ENCODE measurements around the gene RAVER2. TPM values are rescaled to one million over a fixed set of nuclear protein-coding genes. Genes with fewer than 3 reads are reported as not detected.

The RAVER2 gene, protein sequence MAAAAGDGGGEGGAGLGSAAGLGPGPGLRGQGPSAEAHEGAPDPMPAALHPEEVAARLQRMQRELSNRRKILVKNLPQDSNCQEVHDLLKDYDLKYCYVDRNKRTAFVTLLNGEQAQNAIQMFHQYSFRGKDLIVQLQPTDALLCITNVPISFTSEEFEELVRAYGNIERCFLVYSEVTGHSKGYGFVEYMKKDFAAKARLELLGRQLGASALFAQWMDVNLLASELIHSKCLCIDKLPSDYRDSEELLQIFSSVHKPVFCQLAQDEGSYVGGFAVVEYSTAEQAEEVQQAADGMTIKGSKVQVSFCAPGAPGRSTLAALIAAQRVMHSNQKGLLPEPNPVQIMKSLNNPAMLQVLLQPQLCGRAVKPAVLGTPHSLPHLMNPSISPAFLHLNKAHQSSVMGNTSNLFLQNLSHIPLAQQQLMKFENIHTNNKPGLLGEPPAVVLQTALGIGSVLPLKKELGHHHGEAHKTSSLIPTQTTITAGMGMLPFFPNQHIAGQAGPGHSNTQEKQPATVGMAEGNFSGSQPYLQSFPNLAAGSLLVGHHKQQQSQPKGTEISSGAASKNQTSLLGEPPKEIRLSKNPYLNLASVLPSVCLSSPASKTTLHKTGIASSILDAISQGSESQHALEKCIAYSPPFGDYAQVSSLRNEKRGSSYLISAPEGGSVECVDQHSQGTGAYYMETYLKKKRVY
- total RNA-seq (2014; rRNA removed; shearing (Covaris generic)) (not detected in 2 replicates), total RNA-seq (2022) (0.08 and 0.11 TPM in 2 replicates), Bru-seq, nascent RNA (percentile 20 among the genes with signal in this experiment), BruChase-seq, experiment 1, labeled RNA remaining after a 6-hour chase (percentile 17 among the genes with signal in this experiment), BruChase-seq, experiment 2, labeled RNA remaining after a 2-hour chase (percentile 21 among the genes with signal in this experiment)
- long read RNA-seq, result 0 reads

DNA sequence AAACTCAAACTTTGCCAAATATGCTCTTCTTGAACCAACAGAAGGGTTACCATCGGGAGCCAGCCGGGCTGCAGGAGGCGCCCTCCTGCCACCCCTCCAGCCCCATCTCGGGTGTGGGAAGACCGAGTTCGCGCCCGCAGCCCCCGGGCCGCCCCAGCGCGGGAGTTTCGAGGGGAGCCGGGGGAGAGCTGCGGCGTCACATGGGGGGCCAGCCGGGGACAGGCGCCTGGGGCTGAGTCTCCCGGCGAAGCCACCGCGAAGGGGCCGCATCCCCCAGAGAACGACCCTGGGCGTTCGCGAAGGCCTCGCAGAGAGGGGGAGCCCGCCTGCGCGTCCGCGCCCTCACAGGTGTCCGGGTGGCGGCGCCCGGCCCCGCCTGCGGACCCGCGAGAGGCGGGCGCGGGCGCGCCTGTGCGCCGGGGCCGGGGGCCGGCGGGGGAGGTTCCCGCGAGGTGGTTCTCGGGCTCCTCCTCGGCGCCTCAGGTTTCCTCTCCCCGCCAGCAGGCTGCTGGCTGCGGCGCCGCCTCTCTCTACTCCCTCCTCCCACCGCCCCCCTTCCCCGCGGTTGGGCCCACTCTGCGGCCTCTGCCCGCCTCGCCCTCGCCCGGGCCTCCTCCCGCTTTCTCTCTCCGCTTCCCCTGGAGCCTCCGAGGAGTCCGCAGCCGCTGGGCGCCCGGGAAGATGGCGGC, at the start of gene RAVER2:
Gene RAVER2, plus strand, starts transcription at position 584 of the 689 bp plus-strand sequence. Its CDS starts 98 bp downstream, at position 682.
- no peak within 1 kb of the TSS for H3K27ac ChIP-seq (ENCODE audit: low read depth, low read length, poor library complexity, severe bottlenecking)
- intact Hi-C loops (cut with micrococcal nuclease; ENCODE audit: unreplicated experiment), result no loop called here
- H4K20me1 ChIP-seq (ENCODE audit: insufficient read depth, low read length), result no peaks in the 10 kb centered on the region
- no peak within 1 kb of the TSS for H2AFZ ChIP-seq (ENCODE audit: low read length)
- BruUV-seq (replicated peaks), result no TSS peak
- ChIA-PET CTCF (ENCODE audit: unreplicated experiment) (no interaction called here), POLR2A (no interaction called here)
- no peaks in the 10 kb centered on the region for H3K4me1 ChIP-seq (ENCODE audit: insufficient read depth, low read length, poor library complexity, severe bottlenecking)
- H3K4me3 ChIP-seq (ENCODE audit: low read depth, low read length, poor library complexity, severe bottlenecking), result no peak within 1 kb of the TSS
- no peak for TF ChIP-seq EZH2phosphoT487 (IDR thresholded peaks at IDR 0.05; ENCODE audit: borderline replicate concordance, low read depth, low read length)
- TF ChIP-seq, protein P1, sequence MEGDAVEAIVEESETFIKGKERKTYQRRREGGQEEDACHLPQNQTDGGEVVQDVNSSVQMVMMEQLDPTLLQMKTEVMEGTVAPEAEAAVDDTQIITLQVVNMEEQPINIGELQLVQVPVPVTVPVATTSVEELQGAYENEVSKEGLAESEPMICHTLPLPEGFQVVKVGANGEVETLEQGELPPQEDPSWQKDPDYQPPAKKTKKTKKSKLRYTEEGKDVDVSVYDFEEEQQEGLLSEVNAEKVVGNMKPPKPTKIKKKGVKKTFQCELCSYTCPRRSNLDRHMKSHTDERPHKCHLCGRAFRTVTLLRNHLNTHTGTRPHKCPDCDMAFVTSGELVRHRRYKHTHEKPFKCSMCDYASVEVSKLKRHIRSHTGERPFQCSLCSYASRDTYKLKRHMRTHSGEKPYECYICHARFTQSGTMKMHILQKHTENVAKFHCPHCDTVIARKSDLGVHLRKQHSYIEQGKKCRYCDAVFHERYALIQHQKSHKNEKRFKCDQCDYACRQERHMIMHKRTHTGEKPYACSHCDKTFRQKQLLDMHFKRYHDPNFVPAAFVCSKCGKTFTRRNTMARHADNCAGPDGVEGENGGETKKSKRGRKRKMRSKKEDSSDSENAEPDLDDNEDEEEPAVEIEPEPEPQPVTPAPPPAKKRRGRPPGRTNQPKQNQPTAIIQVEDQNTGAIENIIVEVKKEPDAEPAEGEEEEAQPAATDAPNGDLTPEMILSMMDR (conservative IDR thresholded peaks at IDR 0.05; ENCODE audit: low read length), result 0 out of 2 replicates have a peak, but pooled peaks have one; percentile 11
- no peaks in the 10 kb centered on the region for H3K9me3 ChIP-seq (ENCODE audit: low read length)
- no peak within 1 kb of the TSS for H3K4me2 ChIP-seq (ENCODE audit: low read length)
- no peak for DNase-seq (ENCODE audit: low spot score)
- H3K79me2 ChIP-seq (ENCODE audit: insufficient read depth, low read depth, low read length), result no peaks in the 10 kb centered on the region
- H3K9me2 ChIP-seq (ENCODE audit: insufficient read depth, low read length), result no peaks in the 10 kb centered on the region
- H3K36me3 ChIP-seq (ENCODE audit: insufficient read depth, low read length), result no peaks in the 10 kb centered on the region

DNA sequence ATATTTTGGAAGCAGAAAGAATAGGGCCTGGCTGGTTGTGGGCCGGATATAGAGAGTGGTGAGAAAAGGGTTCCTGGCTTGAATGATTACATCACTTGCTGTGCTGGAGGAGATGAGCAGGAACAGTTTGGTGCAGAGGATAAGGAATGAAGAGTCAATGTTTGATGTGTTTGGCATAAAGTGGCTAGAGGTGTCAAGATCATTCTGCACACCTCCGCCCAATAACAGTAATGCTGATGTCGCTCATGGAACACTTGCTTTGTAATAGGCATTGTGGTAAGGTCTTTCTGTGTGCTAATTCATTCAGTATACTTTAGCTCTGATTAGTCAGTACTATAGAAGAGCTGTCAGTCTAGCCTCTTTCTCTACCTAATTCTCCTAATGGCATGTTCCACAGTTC, 48.0 kb upstream of the RAVER2 start:
- Histone ChIP-seq H3K79me2 (ENCODE audit: insufficient read depth, low read depth, low read length) (no peaks in the 10 kb centered on the region), H3K36me3 (ENCODE audit: insufficient read depth, low read length) (no peaks in the 10 kb centered on the region), H3K9me3 (ENCODE audit: low read length) (no peaks in the 10 kb centered on the region), H3K4me2 (ENCODE audit: low read length) (no peak overlapping the region), H3K4me3 (ENCODE audit: low read depth, low read length, poor library complexity, severe bottlenecking) (no peak overlapping the region), H3K27ac (ENCODE audit: low read depth, low read length, poor library complexity, severe bottlenecking) (no peak overlapping the region), H3K4me1 (ENCODE audit: insufficient read depth, low read length, poor library complexity, severe bottlenecking) (no peaks in the 10 kb centered on the region), H3K9me2 (ENCODE audit: insufficient read depth, low read length) (no peaks in the 10 kb centered on the region), H4K20me1 (ENCODE audit: insufficient read depth, low read length) (no peaks in the 10 kb centered on the region), H2AFZ (ENCODE audit: low read length) (no peak overlapping the region)
- CTCF ChIA-PET (ENCODE audit: unreplicated experiment), result no interaction called here
- DNase-seq (ENCODE audit: low spot score), result no peak
- POLR2A ChIA-PET, result no interaction called here
- no TSS peak for BruUV-seq (replicated peaks)
- TF ChIP-seq, protein P1 (conservative IDR thresholded peaks at IDR 0.05; ENCODE audit: low read length), result no peak
- no peak for TF ChIP-seq EZH2phosphoT487 (IDR thresholded peaks at IDR 0.05; ENCODE audit: borderline replicate concordance, low read depth, low read length)
- intact Hi-C loops (cut with micrococcal nuclease; ENCODE audit: unreplicated experiment), result no loop called here
